Uterus (tissue), 4 donors: Measurements from ENCODE around the gene ATP1A1. TPM values are rescaled to one million over a fixed set of nuclear protein-coding genes. Genes with fewer than 3 reads are reported as not detected.

Experiments used
- DNase-seq, 2 donors: peaks; one replicate each; pipeline ENCODE4 v3.0.0-alpha.2; 2019 to 2020
- H3K27ac ChIP-seq, 2 donors: fragments of 200-600 bp; sonication (generic); 1 replicate in 1 of 2; 2 replicates in 1 of 2; pipeline ENCODE4 v1.5.1; 2016 to 2018
- H3K27me3 ChIP-seq, 2 donors: fragments of 200-600 bp; sonication (generic); one replicate each; pipeline ENCODE4 v1.5.1; 2018 to 2019; ENCODE audit warnings: control low read depth in 1 of 2
- H3K36me3 ChIP-seq, 2 donors: fragments of 200-600 bp; sonication (generic); one replicate each; pipeline ENCODE4 v1.5.1; 2019; ENCODE audit warnings: control low read depth in 1 of 2
- H3K4me1 ChIP-seq, 2 donors: fragments of 200-600 bp; sonication (generic); one replicate each; pipeline ENCODE4 v1.5.1; 2018 to 2019; ENCODE audit warnings: control low read depth in 1 of 2
- H3K4me3 ChIP-seq, 2 donors: fragments of 200-600 bp; sonication (generic); 1 replicate in 1 of 2; 2 replicates in 1 of 2; pipeline ENCODE4 v1.5.1; 2018 to 2019; ENCODE audit warnings: mild to moderate bottlenecking in 1 of 2
- H3K9me3 ChIP-seq, 2 donors: fragments of 200-600 bp; sonication (generic); one replicate each; pipeline ENCODE4 v1.5.1; 2019; ENCODE audit warnings: control low read depth in 1 of 2
- POLR2A ChIP-seq, 2 donors: fragments of 450-650 bp; IDR thresholded peaks; one replicate each; pipeline ENCODE4 v1.6.1; 2016; ENCODE audit warnings: antibody characterized with exemption in 2 of 2, mild to moderate bottlenecking in 1 of 2, moderate library complexity in 1 of 2
- intact Hi-C: fragments of 100-400 bp; cut with DNase I; formaldehyde crosslinking; loops from one replicate; pipeline ENCODE4 v1.15.1; 2023; ENCODE audit warnings: low total_unique reads
- total RNA-seq, 4 donors: library from RNA; depleted of rRNA in 3 of 4; stranded (reverse); fragments of >200 nt in 3 of 4; gene quantifications; one replicate each; pipeline versions ENCODE4 v1.1.0 to v1.2.4, GENCODE V29; 2014 to 2023
- TF ChIP-seq, protein P1 (sequence below), 4 experiments: fragments of 200-600 bp in 2 of 4; fragments of 450-650 bp in 2 of 4; sonication (generic) in 2 of 4; IDR thresholded peaks; one replicate each; pipeline ENCODE4 v1.5.1; 2016 to 2019; ENCODE audit warnings: antibody characterized with exemption in 4 of 4, mild to moderate bottlenecking in 2 of 4, moderate library complexity in 1 of 4
- donor health status: DM: yes; HTN: yes; CAD: no.

The ATP1A1 gene
- total RNA-seq, 4 donors from 2014 or later: 135 to 202 (median 149) TPM

DNA sequence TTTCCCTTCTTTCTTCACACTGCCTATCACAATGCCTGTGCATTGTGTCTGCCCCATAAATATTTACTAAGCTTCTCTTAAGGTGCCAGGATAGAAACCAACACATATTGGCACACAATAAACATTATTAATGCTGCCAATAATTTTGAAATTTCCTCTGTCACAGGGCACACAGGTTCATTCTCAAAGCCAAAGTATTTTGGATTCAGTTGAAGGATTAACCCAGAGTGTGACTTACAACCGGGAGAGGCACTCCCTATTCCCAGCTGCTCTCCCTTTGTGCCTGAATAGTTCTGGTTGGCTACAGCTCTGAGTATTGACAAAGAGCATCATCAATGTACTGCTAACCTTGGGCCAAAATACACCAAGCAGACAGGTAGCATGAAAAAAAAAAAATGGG is 46.6 kb upstream of the ATP1A1 start:
- intact Hi-C loops: no loop called here
- H3K4me3 ChIP-seq: no peak overlapping the region
- H3K27ac ChIP-seq: no peak overlapping the region
- H3K36me3 ChIP-seq: no peaks in the 10 kb centered on the region
- H3K4me1 ChIP-seq: no peaks in the 10 kb centered on the region
- DNase-seq: no peak
- no peaks in the 10 kb centered on the region for H3K27me3 ChIP-seq
- no peak for TF ChIP-seq POLR2A (IDR thresholded peaks at IDR 0.05)
- TF ChIP-seq, protein P1, sequence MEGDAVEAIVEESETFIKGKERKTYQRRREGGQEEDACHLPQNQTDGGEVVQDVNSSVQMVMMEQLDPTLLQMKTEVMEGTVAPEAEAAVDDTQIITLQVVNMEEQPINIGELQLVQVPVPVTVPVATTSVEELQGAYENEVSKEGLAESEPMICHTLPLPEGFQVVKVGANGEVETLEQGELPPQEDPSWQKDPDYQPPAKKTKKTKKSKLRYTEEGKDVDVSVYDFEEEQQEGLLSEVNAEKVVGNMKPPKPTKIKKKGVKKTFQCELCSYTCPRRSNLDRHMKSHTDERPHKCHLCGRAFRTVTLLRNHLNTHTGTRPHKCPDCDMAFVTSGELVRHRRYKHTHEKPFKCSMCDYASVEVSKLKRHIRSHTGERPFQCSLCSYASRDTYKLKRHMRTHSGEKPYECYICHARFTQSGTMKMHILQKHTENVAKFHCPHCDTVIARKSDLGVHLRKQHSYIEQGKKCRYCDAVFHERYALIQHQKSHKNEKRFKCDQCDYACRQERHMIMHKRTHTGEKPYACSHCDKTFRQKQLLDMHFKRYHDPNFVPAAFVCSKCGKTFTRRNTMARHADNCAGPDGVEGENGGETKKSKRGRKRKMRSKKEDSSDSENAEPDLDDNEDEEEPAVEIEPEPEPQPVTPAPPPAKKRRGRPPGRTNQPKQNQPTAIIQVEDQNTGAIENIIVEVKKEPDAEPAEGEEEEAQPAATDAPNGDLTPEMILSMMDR (IDR thresholded peaks at IDR 0.05): no peak
- H3K9me3 ChIP-seq: no peaks in the 10 kb centered on the region

DNA sequence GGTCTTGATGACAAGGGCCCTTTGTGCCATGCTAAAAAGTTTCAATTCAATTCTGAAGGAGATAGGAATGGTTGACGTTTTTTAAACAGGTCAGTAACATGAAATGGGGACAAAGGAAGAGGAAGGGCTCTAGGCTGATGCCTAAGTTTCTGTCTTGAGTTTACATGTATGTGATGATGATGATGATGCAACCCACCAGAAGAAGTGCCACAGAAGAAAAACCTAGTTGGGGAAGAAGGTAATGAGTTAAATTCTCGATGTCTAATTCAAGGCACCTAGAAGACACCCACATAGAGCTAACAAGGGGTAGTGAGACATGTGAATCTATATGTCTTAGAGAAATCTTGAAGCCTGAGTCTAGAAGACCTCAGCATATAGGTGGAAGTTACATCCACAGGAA is 44.4 kb upstream of the ATP1A1 start:
- no peaks in the 10 kb centered on the region for H3K4me1 ChIP-seq
- H3K27ac ChIP-seq: no peak overlapping the region
- no peaks in the 10 kb centered on the region for H3K27me3 ChIP-seq
- DNase-seq: no peak
- H3K36me3 ChIP-seq: no peaks in the 10 kb centered on the region
- H3K9me3 ChIP-seq: no peaks in the 10 kb centered on the region
- TF ChIP-seq, protein P1 (IDR thresholded peaks at IDR 0.05): no peak
- TF ChIP-seq POLR2A (IDR thresholded peaks at IDR 0.05): no peak
- intact Hi-C loops: no loop called here
- no peak overlapping the region for H3K4me3 ChIP-seq

DNA sequence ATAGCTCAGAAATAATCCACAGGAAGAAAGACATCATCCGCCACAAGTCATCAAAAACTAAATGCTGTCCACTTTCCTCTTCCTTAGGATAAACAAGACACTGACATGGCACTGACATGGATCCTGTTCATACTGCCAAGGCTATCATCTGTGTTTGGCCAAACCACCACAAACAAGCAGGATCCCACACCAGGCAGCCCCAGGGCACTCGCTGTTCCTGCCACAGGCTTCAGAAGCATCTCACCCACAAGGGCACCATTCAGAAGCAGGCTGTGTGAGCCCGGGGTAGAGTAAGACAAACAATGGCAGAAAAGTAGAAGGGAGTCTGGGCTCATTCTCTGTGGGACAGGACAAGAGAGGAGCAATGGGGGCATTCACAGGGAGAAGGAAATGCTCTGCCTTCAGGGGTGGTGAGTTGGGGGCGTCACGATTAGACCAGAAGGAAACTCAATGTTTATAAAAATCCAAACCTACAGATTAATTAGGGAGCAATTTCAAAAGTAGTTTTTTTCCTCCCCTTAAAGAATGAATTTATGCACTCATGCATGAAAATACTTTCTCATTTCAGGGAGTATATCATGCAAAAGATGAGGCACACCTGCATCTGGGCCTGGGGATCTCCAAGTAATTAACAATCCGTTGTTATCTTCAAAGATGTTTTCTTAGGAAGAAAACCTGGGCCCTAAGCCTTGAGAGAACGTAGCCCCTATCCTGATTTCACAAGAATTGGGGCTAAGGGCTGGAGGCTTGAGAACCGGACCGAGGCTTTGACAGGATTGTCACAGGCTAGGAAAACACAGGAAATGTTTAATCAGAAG is 43.3 kb upstream of the ATP1A1 start:
- Histone ChIP-seq H3K36me3 (no peaks in the 10 kb centered on the region), H3K4me3 (no peak overlapping the region), H3K27me3 (no peaks in the 10 kb centered on the region), H3K27ac (no peak overlapping the region), H3K9me3 (no peaks in the 10 kb centered on the region), H3K4me1 (no peaks in the 10 kb centered on the region)
- no peak for TF ChIP-seq POLR2A (IDR thresholded peaks at IDR 0.05)
- TF ChIP-seq, protein P1 (IDR thresholded peaks at IDR 0.05): no peak
- intact Hi-C loops: no loop called here
- DNase-seq: no peak

DNA sequence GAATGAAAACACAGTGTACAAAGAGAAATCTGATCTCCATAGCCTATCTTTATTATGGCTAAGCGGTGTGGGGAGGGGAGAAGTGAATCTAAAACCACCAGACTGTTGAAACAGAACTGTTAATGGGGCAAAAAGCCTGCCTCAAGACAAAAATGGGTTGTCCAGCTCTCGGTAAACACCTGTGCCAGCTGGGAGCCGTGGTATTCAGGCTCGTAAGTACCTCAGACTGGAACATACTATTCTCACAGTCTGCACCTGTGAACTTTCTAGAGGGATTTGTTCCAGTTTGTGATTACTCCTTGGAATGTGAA is 42.7 kb upstream of the ATP1A1 start:
- H3K36me3 ChIP-seq: no peaks in the 10 kb centered on the region
- H3K4me3 ChIP-seq: no peak overlapping the region
- TF ChIP-seq, protein P1 (IDR thresholded peaks at IDR 0.05): no peak
- no peak for TF ChIP-seq POLR2A (IDR thresholded peaks at IDR 0.05)
- no peaks in the 10 kb centered on the region for H3K27me3 ChIP-seq
- H3K4me1 ChIP-seq: no peaks in the 10 kb centered on the region
- intact Hi-C loops: no loop called here
- H3K27ac ChIP-seq: no peak overlapping the region
- H3K9me3 ChIP-seq: no peaks in the 10 kb centered on the region
- DNase-seq: no peak

DNA sequence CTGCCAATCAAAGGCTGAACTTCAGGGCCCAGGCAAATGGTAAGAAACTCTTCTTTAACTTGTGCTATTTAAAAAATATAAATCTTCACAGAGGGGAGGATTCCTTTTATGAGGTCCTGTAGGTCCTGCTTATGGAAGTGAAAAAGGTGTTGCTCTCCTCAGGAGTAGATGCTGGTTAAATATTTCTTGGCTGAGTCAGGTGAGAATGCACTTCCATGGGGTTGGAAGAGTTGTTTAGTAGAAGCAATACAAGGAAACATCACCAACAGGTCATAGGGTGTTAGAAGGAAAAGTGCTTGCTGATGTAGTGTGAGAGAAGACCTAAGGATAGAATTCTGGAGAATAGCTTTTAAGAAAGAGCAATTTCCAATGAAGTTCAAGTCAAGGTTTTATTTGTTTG is 42.2 kb upstream of the ATP1A1 start:
- H3K36me3 ChIP-seq: no peaks in the 10 kb centered on the region
- no peak overlapping the region for H3K4me3 ChIP-seq
- no peak for DNase-seq
- intact Hi-C loops: no loop called here
- H3K27ac ChIP-seq: no peak overlapping the region
- TF ChIP-seq, protein P1 (IDR thresholded peaks at IDR 0.05): no peak
- no peak for TF ChIP-seq POLR2A (IDR thresholded peaks at IDR 0.05)
- H3K4me1 ChIP-seq: no peaks in the 10 kb centered on the region
- H3K27me3 ChIP-seq: no peaks in the 10 kb centered on the region
- H3K9me3 ChIP-seq: no peaks in the 10 kb centered on the region
